ENCODE results near the gene YEATS4. TPM values are rescaled to one million over a fixed set of nuclear protein-coding genes. Genes with fewer than 3 reads are reported as not detected.

YEATS4 gene
- total RNA-seq, 4 donors from 2014 or later: 4.4 to 32.2 (median 7.9) TPM

DNA sequence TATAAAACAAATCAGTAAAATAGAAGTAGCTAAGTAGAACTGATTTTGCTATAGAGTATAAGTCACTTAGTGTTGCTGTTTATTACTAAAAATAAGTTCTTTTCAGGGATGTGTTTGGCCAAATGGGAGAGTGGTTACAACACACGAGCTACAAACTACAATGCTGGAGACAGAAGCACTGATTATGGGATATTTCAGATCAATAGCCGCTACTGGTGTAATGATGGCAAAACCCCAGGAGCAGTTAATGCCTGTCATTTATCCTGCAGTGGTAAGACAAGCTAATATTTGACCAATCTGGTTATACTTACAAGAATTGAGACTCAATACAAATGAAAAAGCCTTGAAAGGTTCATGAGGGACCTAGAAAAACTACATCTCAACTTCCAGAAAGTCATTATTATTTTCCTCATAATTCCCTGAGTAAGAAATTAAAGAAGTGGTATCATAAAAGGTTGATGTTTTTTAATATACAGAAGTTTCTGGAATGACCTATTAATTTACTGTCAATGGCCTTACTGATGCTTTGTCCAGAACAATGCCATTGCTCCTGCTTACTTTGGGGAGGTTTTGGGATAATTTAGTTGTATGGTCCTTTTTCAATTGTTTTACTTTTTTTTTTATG, 9.4 kb upstream of the YEATS4 start:
- no peaks in the 10 kb centered on the region for H3K9me3 ChIP-seq
- no peak overlapping the region for H3K27ac ChIP-seq
- no peaks in the 10 kb centered on the region for H3K27me3 ChIP-seq
- DNase-seq: no peak
- in situ Hi-C loops (cut with MboI; ENCODE audit: low pct_ligation_motif_present in 1 of 4, low pct_unique_long_range_greater_than_20kb in 1 of 4, low sequenced_read_pairs in 3 of 4): loop anchor here in 1 of 4 donors (10.0 to 25.0 kb wide), 2 partner anchors 212 to 285 kb away; no protein-coding TSS in a partner anchor
- H3K36me3 ChIP-seq: no peaks in the 10 kb centered on the region
- TF ChIP-seq, protein P1, sequence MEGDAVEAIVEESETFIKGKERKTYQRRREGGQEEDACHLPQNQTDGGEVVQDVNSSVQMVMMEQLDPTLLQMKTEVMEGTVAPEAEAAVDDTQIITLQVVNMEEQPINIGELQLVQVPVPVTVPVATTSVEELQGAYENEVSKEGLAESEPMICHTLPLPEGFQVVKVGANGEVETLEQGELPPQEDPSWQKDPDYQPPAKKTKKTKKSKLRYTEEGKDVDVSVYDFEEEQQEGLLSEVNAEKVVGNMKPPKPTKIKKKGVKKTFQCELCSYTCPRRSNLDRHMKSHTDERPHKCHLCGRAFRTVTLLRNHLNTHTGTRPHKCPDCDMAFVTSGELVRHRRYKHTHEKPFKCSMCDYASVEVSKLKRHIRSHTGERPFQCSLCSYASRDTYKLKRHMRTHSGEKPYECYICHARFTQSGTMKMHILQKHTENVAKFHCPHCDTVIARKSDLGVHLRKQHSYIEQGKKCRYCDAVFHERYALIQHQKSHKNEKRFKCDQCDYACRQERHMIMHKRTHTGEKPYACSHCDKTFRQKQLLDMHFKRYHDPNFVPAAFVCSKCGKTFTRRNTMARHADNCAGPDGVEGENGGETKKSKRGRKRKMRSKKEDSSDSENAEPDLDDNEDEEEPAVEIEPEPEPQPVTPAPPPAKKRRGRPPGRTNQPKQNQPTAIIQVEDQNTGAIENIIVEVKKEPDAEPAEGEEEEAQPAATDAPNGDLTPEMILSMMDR (IDR thresholded peaks at IDR 0.05): no peak
- TF ChIP-seq POLR2A (IDR thresholded peaks at IDR 0.05) (no peak), POLR2AphosphoS5 (IDR thresholded peaks at IDR 0.05) (no peak), EP300 (IDR thresholded peaks at IDR 0.05; ENCODE audit: low read depth) (no peak)
- H3K4me3 ChIP-seq: no peak overlapping the region
- 74 to 83% methylated on average over 2 of the region's 2 CpGs for WGBS, 2 donors (ENCODE audit: low coverage in 1 of 2)
- H3K4me1 ChIP-seq: peaks cover 0 to 18% (median under 1%) of the 10 kb centered on the region in 4 donors
- intact Hi-C loops (cut with DNase I; ENCODE audit: low total_unique reads): loop anchor here (10.0 kb wide), 1 partner anchor 235 kb away; the partner anchor contains the start of gene CCT2

- in situ Hi-C loops (cut with MboI; ENCODE audit: low pct_ligation_motif_present in 1 of 4, low pct_unique_long_range_greater_than_20kb in 1 of 4, low sequenced_read_pairs in 3 of 4): loop anchor here in 1 of 4 donors (10.0 to 25.0 kb wide), 2 partner anchors 212 to 284 kb away; no protein-coding TSS in a partner anchor
- peaks cover 0 to 13% (median 0%) of the 10 kb centered on the region in 4 donors for H3K4me1 ChIP-seq
- TF ChIP-seq POLR2A (IDR thresholded peaks at IDR 0.05) (no peak), EP300 (IDR thresholded peaks at IDR 0.05; ENCODE audit: low read depth) (no peak), POLR2AphosphoS5 (IDR thresholded peaks at IDR 0.05) (no peak)
- TF ChIP-seq, protein P1 (IDR thresholded peaks at IDR 0.05): no peak
- intact Hi-C loops (cut with DNase I; ENCODE audit: low total_unique reads): loop anchor here (10.0 kb wide), 1 partner anchor 234 kb away; the partner anchor contains the start of gene CCT2
- H3K27ac ChIP-seq: no peak overlapping the region
- no peaks in the 10 kb centered on the region for H3K36me3 ChIP-seq
- no peaks in the 10 kb centered on the region for H3K9me3 ChIP-seq
- no peak for DNase-seq
- 95 to 100% methylated on average over 1 of the region's 1 CpG for whole genome bisulfite sequencing, 2 donors (ENCODE audit: low coverage in 1 of 2)
- H3K27me3 ChIP-seq: no peaks in the 10 kb centered on the region
- no peak overlapping the region for H3K4me3 ChIP-seq
These were observed 8.8 kb upstream of the YEATS4 start for GRCh38 chr12:69350777-69351176.

DNA sequence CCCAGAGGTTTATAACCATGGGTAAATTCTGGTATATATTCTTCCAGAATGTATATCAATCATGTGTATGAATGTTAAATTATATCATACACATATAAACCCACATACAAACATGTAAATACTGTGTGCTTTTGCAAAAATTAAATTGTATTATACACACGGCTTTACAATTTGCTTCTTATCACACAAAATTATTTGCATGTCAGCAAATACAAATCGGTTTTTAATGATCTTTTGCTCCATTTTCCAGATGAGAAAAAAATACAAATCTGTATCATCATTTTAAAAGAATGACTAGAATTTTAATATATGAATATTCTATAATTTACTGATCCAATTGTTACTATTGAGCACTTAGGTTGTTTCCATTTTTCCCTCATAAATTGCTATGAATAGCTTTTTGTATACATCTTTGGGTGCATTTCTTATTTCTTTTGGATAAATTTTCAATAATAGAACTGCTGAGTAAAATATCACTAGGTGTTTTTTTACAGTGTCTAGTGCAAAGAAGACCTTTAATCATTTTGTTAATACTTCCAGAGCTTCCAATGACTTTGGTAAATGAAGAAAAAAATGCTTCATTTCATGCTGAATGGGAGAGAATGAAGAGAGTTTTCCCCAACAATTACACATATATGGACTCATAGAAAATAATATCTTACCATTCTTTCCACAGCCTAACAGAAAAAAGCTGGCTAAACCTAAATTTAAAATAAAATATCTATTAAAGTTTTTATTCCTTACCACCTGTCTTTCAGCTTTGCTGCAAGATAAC, 7.9 kb upstream of the YEATS4 start:
- H3K4me3 ChIP-seq: no peak overlapping the region
- H3K36me3 ChIP-seq: no peaks in the 10 kb centered on the region
- H3K27me3 ChIP-seq: no peaks in the 10 kb centered on the region
- 61 to 77% methylated on average over 2 of the region's 2 CpGs for WGBS, 2 donors (ENCODE audit: low coverage in 1 of 2)
- intact Hi-C loops (cut with DNase I; ENCODE audit: low total_unique reads) (loop anchor here (10.0 kb wide), 1 partner anchor 233 kb away; the partner anchor contains the start of gene CCT2), in situ Hi-C loops (cut with MboI; ENCODE audit: low pct_ligation_motif_present in 1 of 4, low pct_unique_long_range_greater_than_20kb in 1 of 4, low sequenced_read_pairs in 3 of 4) (loop anchor here in 1 of 4 donors (10.0 to 25.0 kb wide), 2 partner anchors 211 to 283 kb away; no protein-coding TSS in a partner anchor)
- no peaks in the 10 kb centered on the region for H3K9me3 ChIP-seq
- no peak overlapping the region for H3K27ac ChIP-seq
- TF ChIP-seq EP300 (IDR thresholded peaks at IDR 0.05; ENCODE audit: low read depth) (no peak), POLR2AphosphoS5 (IDR thresholded peaks at IDR 0.05) (no peak), POLR2A (IDR thresholded peaks at IDR 0.05) (no peak)
- TF ChIP-seq, protein P1 (IDR thresholded peaks at IDR 0.05): no peak
- DNase-seq: no peak
- peaks cover 0 to 10% (median 0%) of the 10 kb centered on the region in 4 donors for H3K4me1 ChIP-seq

- H3K4me1 ChIP-seq: peaks cover 0 to 13% (median 0%) of the 10 kb centered on the region in 4 donors
- no peaks in the 10 kb centered on the region for H3K36me3 ChIP-seq
- 92 to 95% methylated on average over 5 of the region's 5 CpGs for WGBS, 2 donors (ENCODE audit: low coverage in 1 of 2)
- no peak for DNase-seq
- no peak for TF ChIP-seq EP300 (IDR thresholded peaks at IDR 0.05; ENCODE audit: low read depth)
- TF ChIP-seq, protein P1 (IDR thresholded peaks at IDR 0.05): no peak
- TF ChIP-seq POLR2A (IDR thresholded peaks at IDR 0.05): no peak
- TF ChIP-seq POLR2AphosphoS5 (IDR thresholded peaks at IDR 0.05): no peak
- no peaks in the 10 kb centered on the region for H3K9me3 ChIP-seq
- in situ Hi-C loops (cut with MboI; ENCODE audit: low pct_ligation_motif_present in 1 of 4, low pct_unique_long_range_greater_than_20kb in 1 of 4, low sequenced_read_pairs in 3 of 4): loop anchor here in 1 of 4 donors (10.0 to 25.0 kb wide), 2 partner anchors 209 to 282 kb away; no protein-coding TSS in a partner anchor
- no peaks in the 10 kb centered on the region for H3K27me3 ChIP-seq
- H3K4me3 ChIP-seq: no peak overlapping the region
- intact Hi-C loops (cut with DNase I; ENCODE audit: low total_unique reads): loop anchor here (10.0 kb wide), 1 partner anchor 232 kb away; the partner anchor contains the start of gene CCT2
- H3K27ac ChIP-seq: no peak overlapping the region
These were observed 6.6 kb upstream of the YEATS4 start for GRCh38 chr12:69352904-69353303.

Data from transverse colon (tissue), 4 donors.